Activated effector memory CD4-positive, alpha-beta T cell treated with anti-CD3 and anti-CD28 coated beads, Interleukin-2, amount 50 U/mL, for 16 hours (primary cell): ENCODE measurements around the gene MAGEB17.

Experiments used
- DNase-seq: peaks from one replicate; pipeline ENCODE4 v3.0.0-alpha.2; 2020

MAGEB17 gene

GRCh38 chrX:16210061-16210460 is 42.8 kb downstream of the MAGEB17 start:
- no peak for DNase-seq

- no peak for DNase-seq
Measured at GRCh38 chrX:16212024-16212423, 44.7 kb downstream of the MAGEB17 start.

- DNase-seq = no peak
Measured at GRCh38 chrX:16212436-16212835, 45.2 kb downstream of the MAGEB17 start.

GRCh38 chrX:16213961-16214360 is 46.7 kb downstream of the MAGEB17 start:
- DNase-seq = no peak

GRCh38 chrX:16215660-16216059 is 48.4 kb downstream of the MAGEB17 start:
- DNase-seq = no peak
